Ovary (tissue), 3 donors: Measurements from ENCODE around the gene AFF3.

Experiments
- CTCF ChIP-seq, 3 donors: fragments of 450-650 bp in 2 of 3; fragments of 200-600 bp in 1 of 3; IDR thresholded peaks; one replicate each; pipeline versions ENCODE4 v1.5.1 to v1.8.0; 2016 to 2022; ENCODE audit warnings: antibody characterized with exemption in 3 of 3, mild to moderate bottlenecking in 1 of 3
- EP300 ChIP-seq: sonication (generic); formaldehyde crosslinking; IDR thresholded peaks from one replicate; pipeline ENCODE4 v1.6.1; 2017; ENCODE audit warnings: antibody characterized with exemption
- POLR2A ChIP-seq: fragments of 450-650 bp; IDR thresholded peaks from one replicate; pipeline ENCODE4 v1.6.1; 2017; ENCODE audit warnings: antibody characterized with exemption, mild to moderate bottlenecking, moderate library complexity
- donor health status: DM: no; HTN: no; CAD: no.

GRCh38 chr2:100002059-100002458 lies 140.3 kb downstream of the AFF3 start:
- TF ChIP-seq CTCF (IDR thresholded peaks at IDR 0.05) = no peak
- TF ChIP-seq EP300 = no peak
- TF ChIP-seq POLR2A = no peak
